SU-DHL-6 (cell line): ENCODE measurements around the gene ANO7.
"Not testable (repeated sequence)": the region's sequence is repeated elsewhere in the genome, so short reads cannot be mapped to it uniquely, and the experiment has no call there.

Experiments used
- H2AFZ ChIP-seq: fragments of 200-600 bp; sonication (generic); 2 replicates; pipeline ENCODE4 v1.6.1; 2014; ENCODE audit warnings: low read depth, mild to moderate bottlenecking, moderate library complexity, mixed read lengths, antibody characterized with exemption, low read length; ENCODE audit not compliant: severe bottlenecking
- H3F3A ChIP-seq: fragments of 200-600 bp; shearing (Covaris generic); 2 replicates; pipeline ENCODE4 v1.6.0; 2016; ENCODE audit warnings: antibody characterized with exemption, mild to moderate bottlenecking; ENCODE audit not compliant: insufficient read depth
- H3K27ac ChIP-seq: fragments of 200-600 bp; sonication (generic); 2 replicates; pipeline ENCODE4 v1.5.1; 2016; ENCODE audit warnings: low read depth, mild to moderate bottlenecking, low read length, moderate library complexity, mixed read lengths
- H3K27me3 ChIP-seq: fragments of 200-600 bp; sonication (generic), shearing (Covaris generic); 2 replicates; pipeline ENCODE4 v1.6.0; 2014; ENCODE audit warnings: mild to moderate bottlenecking, low read length
- H3K36me3 ChIP-seq: fragments of 200-600 bp; sonication (generic); 2 replicates; pipeline ENCODE4 v1.6.1; 2014; ENCODE audit warnings: mild to moderate bottlenecking, low read length, mixed read lengths
- H3K4me2 ChIP-seq: fragments of 300-600, 200-600 bp; shearing (Covaris generic), sonication (generic); 2 replicates; pipeline ENCODE4 v1.6.0; 2014; ENCODE audit warnings: low read length, low read depth, mild to moderate bottlenecking; ENCODE audit not compliant: poor library complexity, severe bottlenecking
- H3K4me3 ChIP-seq: fragments of 200-600 bp; sonication (generic); 2 replicates; pipeline ENCODE4 v1.5.1; 2014; ENCODE audit warnings: antibody characterized with exemption, low read length, mild to moderate bottlenecking, mixed read lengths; ENCODE audit not compliant: insufficient read depth, poor library complexity, severe bottlenecking
- H3K79me2 ChIP-seq: fragments of 200-600 bp; sonication (generic); 2 replicates; pipeline ENCODE4 v1.6.1; 2014; ENCODE audit warnings: mild to moderate bottlenecking, low read length, moderate library complexity; ENCODE audit not compliant: insufficient read depth
- H3K9ac ChIP-seq: fragments of 200-600 bp; sonication (generic); 2 replicates; pipeline ENCODE4 v1.7.0; 2014; ENCODE audit warnings: mild to moderate bottlenecking, low read length
- H3K9me2 ChIP-seq: fragments of 200-600 bp; sonication (generic); replicated peaks from 2 replicates; pipeline ENCODE4 v1.6.1; 2014; ENCODE audit warnings: low read length; ENCODE audit not compliant: insufficient read depth
- H3K9me3 ChIP-seq: fragments of 200-600 bp; sonication (generic); 2 replicates; pipeline ENCODE4 v1.6.1; 2014; ENCODE audit warnings: low read length, mixed read lengths; ENCODE audit not compliant: insufficient read depth
- H4K20me1 ChIP-seq: fragments of 200-600 bp; sonication (generic); 2 replicates; pipeline ENCODE4 v1.6.1; 2014; ENCODE audit warnings: low read depth, mild to moderate bottlenecking, antibody characterized with exemption, low read length, moderate library complexity, mixed read lengths
- EZH2phosphoT487 ChIP-seq: fragments of 200-600 bp; sonication (generic), shearing (Covaris generic); conservative IDR thresholded peaks from 2 replicates; pipeline ENCODE4 v1.6.1; 2018; ENCODE audit warnings: mild to moderate bottlenecking, antibody characterized with exemption, low read length, moderate library complexity, mixed read lengths
- TF ChIP-seq, protein P1 (sequence below): fragments of 200-600 bp; sonication (generic); IDR thresholded peaks from one replicate; pipeline ENCODE4 v1.5.1; 2017; ENCODE audit warnings: antibody characterized with exemption, mild to moderate bottlenecking, low read length, moderate library complexity; ENCODE audit not compliant: insufficient read depth, poor library complexity, severe bottlenecking

The ANO7 gene

DNA sequence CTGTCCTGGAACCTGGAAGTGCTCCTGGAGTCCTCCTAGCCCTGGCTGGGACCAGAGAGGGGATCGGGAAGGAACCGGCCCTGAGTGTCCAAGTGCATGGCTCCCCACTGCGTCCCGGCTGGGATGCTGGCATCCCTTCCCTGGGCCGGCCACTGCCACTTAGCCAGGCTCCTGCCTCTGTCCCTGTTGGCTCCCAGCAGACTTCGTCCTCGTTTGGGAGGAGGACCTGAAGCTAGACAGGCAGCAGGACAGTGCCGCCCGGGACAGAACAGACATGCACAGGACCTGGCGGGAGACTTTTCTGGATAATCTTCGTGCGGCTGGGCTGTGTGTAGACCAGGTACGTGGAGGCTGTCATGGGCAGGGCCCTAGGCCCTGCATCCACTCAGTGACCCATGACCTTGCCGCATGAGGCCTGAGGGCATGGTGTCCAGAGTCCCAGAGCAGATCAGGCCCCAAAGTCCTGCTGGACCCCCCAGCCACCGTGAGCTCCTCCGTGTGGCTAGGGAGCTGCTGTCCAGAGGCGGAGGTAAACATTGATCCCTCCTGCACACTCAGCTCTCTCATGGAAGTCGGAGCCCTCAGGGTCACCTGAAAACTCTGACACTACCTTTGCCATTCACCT, 7.1 kb downstream of the ANO7 start:
- no peak overlapping the region for H3K4me2 ChIP-seq
- no peak overlapping the region for H3K27ac ChIP-seq
- H3F3A ChIP-seq, result no peaks in the 10 kb centered on the region
- no peak overlapping the region for H3K9ac ChIP-seq
- TF ChIP-seq, protein P1, sequence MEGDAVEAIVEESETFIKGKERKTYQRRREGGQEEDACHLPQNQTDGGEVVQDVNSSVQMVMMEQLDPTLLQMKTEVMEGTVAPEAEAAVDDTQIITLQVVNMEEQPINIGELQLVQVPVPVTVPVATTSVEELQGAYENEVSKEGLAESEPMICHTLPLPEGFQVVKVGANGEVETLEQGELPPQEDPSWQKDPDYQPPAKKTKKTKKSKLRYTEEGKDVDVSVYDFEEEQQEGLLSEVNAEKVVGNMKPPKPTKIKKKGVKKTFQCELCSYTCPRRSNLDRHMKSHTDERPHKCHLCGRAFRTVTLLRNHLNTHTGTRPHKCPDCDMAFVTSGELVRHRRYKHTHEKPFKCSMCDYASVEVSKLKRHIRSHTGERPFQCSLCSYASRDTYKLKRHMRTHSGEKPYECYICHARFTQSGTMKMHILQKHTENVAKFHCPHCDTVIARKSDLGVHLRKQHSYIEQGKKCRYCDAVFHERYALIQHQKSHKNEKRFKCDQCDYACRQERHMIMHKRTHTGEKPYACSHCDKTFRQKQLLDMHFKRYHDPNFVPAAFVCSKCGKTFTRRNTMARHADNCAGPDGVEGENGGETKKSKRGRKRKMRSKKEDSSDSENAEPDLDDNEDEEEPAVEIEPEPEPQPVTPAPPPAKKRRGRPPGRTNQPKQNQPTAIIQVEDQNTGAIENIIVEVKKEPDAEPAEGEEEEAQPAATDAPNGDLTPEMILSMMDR, result no peak
- no peak for TF ChIP-seq EZH2phosphoT487
- no peaks in the 10 kb centered on the region for H3K9me2 ChIP-seq
- no peaks in the 10 kb centered on the region for H3K9me3 ChIP-seq
- no peak overlapping the region for H2AFZ ChIP-seq
- no peaks in the 10 kb centered on the region for H3K79me2 ChIP-seq
- H3K27me3 ChIP-seq, result no peaks in the 10 kb centered on the region
- H4K20me1 ChIP-seq, result no peaks in the 10 kb centered on the region
- no peaks in the 10 kb centered on the region for H3K36me3 ChIP-seq
- H3K4me3 ChIP-seq, result no peak overlapping the region

DNA sequence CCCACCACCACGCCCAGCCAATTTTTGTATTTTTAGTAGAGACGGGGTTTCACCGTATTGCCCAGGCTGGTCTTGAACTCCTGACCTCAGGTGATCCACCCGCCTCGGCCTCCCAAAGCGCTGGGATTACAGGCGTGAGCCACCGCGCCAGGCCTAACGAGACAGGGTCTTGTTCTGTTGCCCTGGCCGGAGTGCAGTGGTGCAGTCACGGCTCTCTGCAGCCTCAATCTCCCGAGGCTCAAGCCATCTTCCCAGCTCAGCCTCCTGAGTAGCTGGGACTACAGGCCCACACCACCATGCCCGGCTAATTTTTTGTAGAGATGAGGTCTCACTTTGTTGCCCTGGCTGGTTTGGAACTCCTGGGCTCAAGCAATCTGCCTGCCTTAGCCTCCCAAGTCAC, 8.8 kb downstream of the ANO7 start:
- H3K4me2 ChIP-seq, H3F3A ChIP-seq, H3K9me2 ChIP-seq, H3K4me3 ChIP-seq, H2AFZ ChIP-seq, H3K79me2 ChIP-seq, H3K27me3 ChIP-seq, H3K9ac ChIP-seq, H3K9me3 ChIP-seq, H3K27ac ChIP-seq, H3K36me3 ChIP-seq, H4K20me1 ChIP-seq: not testable (repeated sequence)

DNA sequence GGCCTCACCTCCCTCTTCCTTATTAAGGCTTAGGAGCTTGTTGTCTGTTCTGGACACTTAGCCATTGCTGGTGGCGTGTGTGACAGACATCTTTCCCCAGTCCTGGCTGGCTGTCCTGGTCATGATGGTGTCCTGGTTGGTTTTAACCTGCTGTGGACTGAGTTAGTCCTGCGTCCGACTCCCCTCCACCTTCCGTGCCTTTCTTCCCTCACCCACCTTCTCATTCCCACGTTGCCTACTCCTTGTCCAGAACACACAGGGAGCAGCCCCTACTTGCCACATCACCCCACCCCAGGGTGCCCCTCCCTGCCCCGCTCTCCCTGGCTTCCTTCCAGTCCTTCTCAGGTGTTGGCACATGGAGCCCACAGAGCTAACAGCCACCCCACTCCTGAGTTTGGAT, 9.5 kb downstream of the ANO7 start:
- no peak overlapping the region for H3K27ac ChIP-seq
- H3K36me3 ChIP-seq, result no peaks in the 10 kb centered on the region
- H3K27me3 ChIP-seq, result no peaks in the 10 kb centered on the region
- no peaks in the 10 kb centered on the region for H3K79me2 ChIP-seq
- no peaks in the 10 kb centered on the region for H3F3A ChIP-seq
- H3K4me3 ChIP-seq, result no peak overlapping the region
- no peak overlapping the region for H3K9ac ChIP-seq
- H3K9me2 ChIP-seq, result no peaks in the 10 kb centered on the region
- TF ChIP-seq, protein P1, result no peak
- no peak for TF ChIP-seq EZH2phosphoT487
- H3K4me2 ChIP-seq, result no peak overlapping the region
- H4K20me1 ChIP-seq, result no peaks in the 10 kb centered on the region
- H2AFZ ChIP-seq, result no peak overlapping the region
- H3K9me3 ChIP-seq, result no peaks in the 10 kb centered on the region

DNA sequence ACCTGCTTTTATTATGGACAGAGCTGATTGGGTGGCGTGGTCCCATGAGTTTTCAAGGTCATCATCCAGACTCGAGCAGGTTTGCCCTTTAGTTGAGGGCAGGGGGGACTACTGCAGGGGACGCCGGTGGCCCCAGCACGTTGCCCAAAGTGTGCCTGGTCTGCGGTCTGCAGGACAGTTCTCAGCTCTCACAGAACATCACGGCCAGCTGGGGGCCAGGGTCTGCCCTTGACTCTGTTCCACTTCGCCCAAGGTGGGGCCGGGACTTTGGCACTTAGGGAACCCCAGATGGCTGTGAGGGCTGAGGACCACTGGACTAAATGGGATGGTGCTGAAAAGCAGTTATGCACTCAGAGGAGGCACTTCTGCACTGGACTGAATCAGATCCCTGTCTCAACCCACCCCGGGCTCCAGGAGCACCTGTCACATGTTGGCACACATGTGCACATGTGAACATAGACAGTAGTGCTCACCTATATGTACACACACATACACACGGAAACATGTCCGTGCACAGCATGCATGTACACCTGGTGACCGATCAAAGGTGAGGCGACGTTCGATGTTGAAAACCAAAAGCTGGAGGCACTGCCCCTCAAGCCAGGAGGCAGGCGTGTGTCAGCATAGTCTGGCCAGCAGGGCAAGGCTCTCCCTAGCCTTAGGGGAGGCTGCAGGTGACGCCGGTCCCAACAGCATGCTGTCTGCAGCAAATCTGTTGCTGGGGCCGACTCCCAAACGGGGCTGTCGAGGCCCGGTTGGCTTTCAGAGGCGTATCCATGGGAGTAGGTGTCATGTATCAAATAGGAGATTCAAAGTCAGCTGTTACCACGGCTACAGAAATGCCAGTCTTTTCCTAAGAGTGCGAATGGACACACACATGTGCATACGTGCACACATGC, 10.2 kb downstream of the ANO7 start:
- Histone ChIP-seq H3K9me2 (no peaks in the 10 kb centered on the region), H2AFZ (no peak overlapping the region)

More for the DNA sequence above, 10.2 kb downstream of the ANO7 start:
- no peaks in the 10 kb centered on the region for H3F3A ChIP-seq
- H3K27me3 ChIP-seq, result no peaks in the 10 kb centered on the region
- no peak overlapping the region for H3K4me2 ChIP-seq
- no peak for TF ChIP-seq EZH2phosphoT487
- TF ChIP-seq, protein P1, result no peak
- H3K4me3 ChIP-seq, result no peak overlapping the region
- H3K9ac ChIP-seq, result no peak overlapping the region
- H3K79me2 ChIP-seq, result no peaks in the 10 kb centered on the region
- no peaks in the 10 kb centered on the region for H3K9me3 ChIP-seq
- H4K20me1 ChIP-seq, result no peaks in the 10 kb centered on the region
- H3K36me3 ChIP-seq, result no peaks in the 10 kb centered on the region
- no peak overlapping the region for H3K27ac ChIP-seq
